ENCODE data around the gene SLC16A10. TPM values are rescaled to one million over a fixed set of nuclear protein-coding genes. Genes with fewer than 3 reads are reported as not detected.
"Not testable (repeated sequence)": the region's sequence is repeated elsewhere in the genome, so short reads cannot be mapped to it uniquely, and the experiment has no call there.

The SLC16A10 gene
- total and polyA plus RNA-seq, 2 experiments from 2014 or later: 19.9 to 34.1 TPM

DNA sequence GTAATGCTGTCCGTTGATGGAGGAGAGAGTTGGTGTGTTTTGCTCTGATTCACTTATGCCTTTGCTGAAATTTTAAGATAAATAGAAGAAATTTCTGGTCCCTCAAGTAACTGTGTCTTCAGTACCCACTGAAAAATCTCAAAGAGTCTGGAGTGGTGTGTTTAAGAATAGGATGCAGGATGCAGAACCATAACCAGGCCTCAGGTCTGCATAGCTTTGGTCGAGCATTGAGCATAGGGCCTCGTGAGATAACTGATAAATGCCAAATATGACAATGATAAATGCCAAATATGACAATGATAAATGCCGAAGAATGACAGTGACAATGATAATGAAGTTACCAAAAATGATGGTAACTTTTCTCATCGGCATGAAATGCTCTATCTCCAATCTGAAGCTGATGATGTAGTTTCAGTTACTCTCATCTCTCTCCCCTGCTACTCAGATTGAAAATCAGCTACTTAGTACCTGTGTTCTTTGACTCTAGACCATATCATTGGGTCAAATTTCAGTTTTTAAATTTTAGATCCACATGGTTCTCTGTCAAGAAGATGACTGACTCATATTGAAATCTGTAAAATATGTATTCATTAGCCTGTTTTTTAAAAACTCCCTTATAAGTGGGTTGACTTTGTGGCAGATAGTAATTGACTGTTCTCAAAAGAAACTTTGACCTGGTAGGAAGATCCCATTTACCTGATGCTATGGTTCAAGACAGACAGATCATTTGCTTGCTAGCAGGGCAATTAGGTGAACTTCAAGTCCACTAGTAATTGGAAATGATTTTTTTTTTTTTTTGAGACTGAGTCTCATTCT is 96.6 kb downstream of the SLC16A10 start:
- H3K4me1 ChIP-seq (ENCODE audit: insufficient read depth): no peaks in the 10 kb centered on the region
- no peak overlapping the region for H3K27ac ChIP-seq
- H3K9me2 ChIP-seq (replicated peaks; ENCODE audit: insufficient read depth): no peaks in the 10 kb centered on the region
- no peaks in the 10 kb centered on the region for H3K36me3 ChIP-seq (replicated peaks; ENCODE audit: insufficient read depth, low read depth)
- H3K79me2 ChIP-seq: no peaks in the 10 kb centered on the region
- no peak overlapping the region for H3K4me2 ChIP-seq
- no peaks in the 10 kb centered on the region for H4K20me1 ChIP-seq (ENCODE audit: insufficient read depth, poor library complexity, severe bottlenecking)
- H3K4me3 ChIP-seq: no peak overlapping the region
- WGBS (ENCODE audit: low lambda C conversion rate, missing lambda C conversion rate): 79% methylated on average over 5 of the region's 5 CpGs
- TF ChIP-seq, protein P1, sequence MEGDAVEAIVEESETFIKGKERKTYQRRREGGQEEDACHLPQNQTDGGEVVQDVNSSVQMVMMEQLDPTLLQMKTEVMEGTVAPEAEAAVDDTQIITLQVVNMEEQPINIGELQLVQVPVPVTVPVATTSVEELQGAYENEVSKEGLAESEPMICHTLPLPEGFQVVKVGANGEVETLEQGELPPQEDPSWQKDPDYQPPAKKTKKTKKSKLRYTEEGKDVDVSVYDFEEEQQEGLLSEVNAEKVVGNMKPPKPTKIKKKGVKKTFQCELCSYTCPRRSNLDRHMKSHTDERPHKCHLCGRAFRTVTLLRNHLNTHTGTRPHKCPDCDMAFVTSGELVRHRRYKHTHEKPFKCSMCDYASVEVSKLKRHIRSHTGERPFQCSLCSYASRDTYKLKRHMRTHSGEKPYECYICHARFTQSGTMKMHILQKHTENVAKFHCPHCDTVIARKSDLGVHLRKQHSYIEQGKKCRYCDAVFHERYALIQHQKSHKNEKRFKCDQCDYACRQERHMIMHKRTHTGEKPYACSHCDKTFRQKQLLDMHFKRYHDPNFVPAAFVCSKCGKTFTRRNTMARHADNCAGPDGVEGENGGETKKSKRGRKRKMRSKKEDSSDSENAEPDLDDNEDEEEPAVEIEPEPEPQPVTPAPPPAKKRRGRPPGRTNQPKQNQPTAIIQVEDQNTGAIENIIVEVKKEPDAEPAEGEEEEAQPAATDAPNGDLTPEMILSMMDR (IDR thresholded peaks at IDR 0.05; ENCODE audit: poor library complexity): no peak
- TF ChIP-seq EZH2 (IDR thresholded peaks at IDR 0.05; ENCODE audit: borderline replicate concordance) (no peak), EZH2phosphoT487 (IDR thresholded peaks at IDR 0.05; ENCODE audit: low read depth, severe bottlenecking, unreplicated experiment) (no peak)
- no peak overlapping the region for H2AFZ ChIP-seq
- no peaks in the 10 kb centered on the region for H3K9me3 ChIP-seq (ENCODE audit: low read depth)
- no peaks in the 10 kb centered on the region for H3K27me3 ChIP-seq
- no peak for DNase-seq (ENCODE audit: low spot score)

DNA sequence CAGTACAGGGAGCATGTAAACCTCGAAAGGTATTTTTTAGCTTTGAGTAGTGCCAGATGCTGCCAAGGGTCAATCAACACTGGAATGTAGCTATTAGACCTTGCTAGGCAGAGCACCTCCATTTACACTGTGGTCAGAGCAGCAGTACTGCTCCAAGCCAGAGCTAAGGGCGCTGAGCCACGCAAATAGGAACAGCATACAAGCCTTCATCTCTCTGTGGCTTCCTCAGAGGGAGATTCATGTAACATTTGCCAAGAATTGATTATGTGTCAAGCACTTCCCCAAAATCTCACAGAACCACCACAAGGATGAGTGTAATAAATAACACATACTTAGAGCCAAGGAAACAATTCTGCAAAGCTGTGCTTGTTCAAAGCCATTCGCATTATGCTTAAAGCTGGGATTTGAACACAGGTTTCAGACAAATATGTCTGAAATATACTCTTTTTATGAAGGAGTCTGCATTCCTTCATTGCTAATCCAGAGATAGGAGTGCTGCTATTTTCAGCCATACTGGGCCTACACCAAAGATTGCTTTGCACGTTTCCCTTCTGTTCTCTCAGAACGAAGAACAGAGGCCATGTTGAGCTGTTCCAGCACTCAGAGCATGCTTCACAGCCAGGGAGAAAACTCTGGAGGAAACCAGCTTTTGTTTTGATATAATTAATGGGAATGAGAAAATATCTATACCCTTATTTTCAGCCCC is 97.7 kb downstream of the SLC16A10 start:
- WGBS (ENCODE audit: low lambda C conversion rate, missing lambda C conversion rate): 67% methylated on average over 6 of the region's 6 CpGs
- no peaks in the 10 kb centered on the region for H3K27me3 ChIP-seq
- no peaks in the 10 kb centered on the region for H3K9me2 ChIP-seq (replicated peaks; ENCODE audit: insufficient read depth)
- no peak overlapping the region for H3K4me2 ChIP-seq
- no peak overlapping the region for H3K27ac ChIP-seq
- H3K9me3 ChIP-seq (ENCODE audit: low read depth): no peaks in the 10 kb centered on the region
- H3K36me3 ChIP-seq (replicated peaks; ENCODE audit: insufficient read depth, low read depth): no peaks in the 10 kb centered on the region
- H3K4me3 ChIP-seq: no peak overlapping the region
- TF ChIP-seq EZH2 (IDR thresholded peaks at IDR 0.05; ENCODE audit: borderline replicate concordance) (no peak), EZH2phosphoT487 (IDR thresholded peaks at IDR 0.05; ENCODE audit: low read depth, severe bottlenecking, unreplicated experiment) (no peak)
- TF ChIP-seq, protein P1 (IDR thresholded peaks at IDR 0.05; ENCODE audit: poor library complexity): no peak
- H3K4me1 ChIP-seq (ENCODE audit: insufficient read depth): no peaks in the 10 kb centered on the region
- DNase-seq (ENCODE audit: low spot score): no peak
- no peaks in the 10 kb centered on the region for H4K20me1 ChIP-seq (ENCODE audit: insufficient read depth, poor library complexity, severe bottlenecking)
- H3K79me2 ChIP-seq: no peaks in the 10 kb centered on the region
- no peak overlapping the region for H2AFZ ChIP-seq

DNA sequence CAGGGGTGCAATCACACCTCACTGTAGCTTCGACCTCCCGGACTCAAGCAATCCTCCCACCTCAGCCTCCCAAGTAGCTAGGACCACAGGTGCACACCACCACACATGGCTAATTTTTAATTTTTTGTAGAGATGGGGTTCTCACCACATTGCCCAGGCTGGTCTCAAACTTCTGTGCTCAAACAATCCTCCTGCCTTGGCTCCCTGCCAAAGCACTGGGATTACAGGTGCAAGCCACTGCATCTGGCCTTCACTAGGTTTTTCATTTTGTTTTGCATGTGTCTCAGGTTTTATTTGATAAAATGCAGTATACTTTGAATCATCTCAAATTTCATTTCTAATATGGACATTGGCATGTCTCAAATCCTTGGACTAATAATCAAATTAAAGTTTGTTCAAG is 98.7 kb downstream of the SLC16A10 start:
- no peaks in the 10 kb centered on the region for H3K9me3 ChIP-seq (ENCODE audit: low read depth)
- H3K4me3 ChIP-seq: no peak overlapping the region
- no peaks in the 10 kb centered on the region for H4K20me1 ChIP-seq (ENCODE audit: insufficient read depth, poor library complexity, severe bottlenecking)
- H3K79me2 ChIP-seq: no peaks in the 10 kb centered on the region
- no peaks in the 10 kb centered on the region for H3K9me2 ChIP-seq (replicated peaks; ENCODE audit: insufficient read depth)
- DNase-seq (ENCODE audit: low spot score): no peak
- 96% methylated on average over 2 of the region's 2 CpGs for WGBS (ENCODE audit: low lambda C conversion rate, missing lambda C conversion rate)
- no peak overlapping the region for H3K27ac ChIP-seq
- no peaks in the 10 kb centered on the region for H3K36me3 ChIP-seq (replicated peaks; ENCODE audit: insufficient read depth, low read depth)
- H2AFZ ChIP-seq: no peak overlapping the region
- H3K4me2 ChIP-seq: no peak overlapping the region
- no peaks in the 10 kb centered on the region for H3K27me3 ChIP-seq
- TF ChIP-seq EZH2phosphoT487 (IDR thresholded peaks at IDR 0.05; ENCODE audit: low read depth, severe bottlenecking, unreplicated experiment): no peak
- TF ChIP-seq EZH2 (IDR thresholded peaks at IDR 0.05; ENCODE audit: borderline replicate concordance): no peak
- H3K4me1 ChIP-seq (ENCODE audit: insufficient read depth): no peaks in the 10 kb centered on the region

DNA sequence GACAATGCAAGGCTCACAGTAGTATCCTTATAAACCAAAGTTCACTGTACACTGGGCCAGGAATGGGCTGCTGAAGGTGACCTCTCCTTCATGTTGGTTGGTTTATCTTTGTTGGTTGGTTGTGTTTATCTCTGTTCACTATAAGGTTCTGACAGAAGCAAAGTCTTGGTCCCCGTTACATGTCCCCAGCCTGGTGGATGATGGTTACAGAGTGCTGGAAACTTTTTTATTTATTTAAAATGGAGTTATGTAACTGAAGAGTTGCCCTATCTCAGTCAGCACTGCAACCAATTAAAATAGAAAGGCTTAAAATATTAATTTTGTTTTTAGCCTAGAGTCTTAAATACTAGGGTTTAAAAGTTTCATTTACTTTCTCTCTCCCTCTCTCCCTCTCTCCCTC is 100.6 kb downstream of the SLC16A10 start:
- H3K27ac ChIP-seq: no peak overlapping the region
- no peak overlapping the region for H3K4me3 ChIP-seq
- H3K4me1 ChIP-seq (ENCODE audit: insufficient read depth): no peaks in the 10 kb centered on the region
- no peaks in the 10 kb centered on the region for H3K36me3 ChIP-seq (replicated peaks; ENCODE audit: insufficient read depth, low read depth)
- TF ChIP-seq EZH2phosphoT487 (IDR thresholded peaks at IDR 0.05; ENCODE audit: low read depth, severe bottlenecking, unreplicated experiment) (no peak), EZH2 (IDR thresholded peaks at IDR 0.05; ENCODE audit: borderline replicate concordance) (no peak)
- TF ChIP-seq, protein P1 (IDR thresholded peaks at IDR 0.05; ENCODE audit: poor library complexity): no peak
- H3K79me2 ChIP-seq: no peaks in the 10 kb centered on the region
- no peaks in the 10 kb centered on the region for H3K9me2 ChIP-seq (replicated peaks; ENCODE audit: insufficient read depth)
- no peak overlapping the region for H2AFZ ChIP-seq
- H3K27me3 ChIP-seq: no peaks in the 10 kb centered on the region
- no peaks in the 10 kb centered on the region for H3K9me3 ChIP-seq (ENCODE audit: low read depth)
- H4K20me1 ChIP-seq (ENCODE audit: insufficient read depth, poor library complexity, severe bottlenecking): no peaks in the 10 kb centered on the region
- DNase-seq (ENCODE audit: low spot score): no peak
- no peak overlapping the region for H3K4me2 ChIP-seq
- WGBS (ENCODE audit: low lambda C conversion rate, missing lambda C conversion rate): 93% methylated on average over 1 of the region's 1 CpG

DNA sequence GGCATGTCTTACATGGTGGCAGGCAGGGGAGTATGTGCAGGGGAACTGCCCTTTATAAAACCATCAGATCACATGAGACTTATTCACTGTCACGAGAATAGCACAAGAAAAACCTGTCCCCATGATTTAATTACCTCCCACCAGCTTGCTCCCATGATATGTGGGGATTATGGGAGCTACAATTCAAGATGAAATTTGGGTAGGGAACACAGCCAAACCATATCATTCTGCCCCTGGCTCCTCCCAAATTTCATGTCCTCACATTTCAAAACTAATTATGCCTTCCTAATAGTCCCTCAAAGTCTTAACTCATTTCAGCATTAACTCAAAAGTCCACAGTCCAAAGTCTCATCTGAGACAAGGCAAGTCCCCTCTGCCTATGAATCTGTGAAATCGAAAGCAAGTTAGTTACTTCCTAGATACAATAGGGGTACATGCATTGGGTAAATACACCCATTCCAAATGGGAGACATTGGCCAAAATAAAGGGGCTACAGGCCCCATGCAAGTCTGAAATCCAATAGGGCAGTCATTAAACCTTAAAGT is 102.4 kb downstream of the SLC16A10 start:
- not testable (repeated sequence) for H2AFZ ChIP-seq; H3K9me3 ChIP-seq (ENCODE audit: low read depth); H3K36me3 ChIP-seq (replicated peaks; ENCODE audit: insufficient read depth, low read depth); H3K79me2 ChIP-seq; H3K27me3 ChIP-seq; H3K9me2 ChIP-seq (replicated peaks; ENCODE audit: insufficient read depth); H3K4me2 ChIP-seq; H3K4me1 ChIP-seq (ENCODE audit: insufficient read depth); DNase-seq (ENCODE audit: low spot score); H4K20me1 ChIP-seq (ENCODE audit: insufficient read depth, poor library complexity, severe bottlenecking); H3K27ac ChIP-seq; H3K4me3 ChIP-seq
- WGBS (ENCODE audit: low lambda C conversion rate, missing lambda C conversion rate): 82% methylated on average over 2 of the region's 2 CpGs
